RPMI8226 (cell line): Measurements from ENCODE around the gene FKBP4.
"Not testable (repeated sequence)": the region's sequence is repeated elsewhere in the genome, so short reads cannot be mapped to it uniquely, and the experiment has no call there.

Experiments used
- DNase-seq: peaks from one replicate; pipeline ENCODE4 v3.0.0-alpha.2; 2015

The FKBP4 gene, protein sequence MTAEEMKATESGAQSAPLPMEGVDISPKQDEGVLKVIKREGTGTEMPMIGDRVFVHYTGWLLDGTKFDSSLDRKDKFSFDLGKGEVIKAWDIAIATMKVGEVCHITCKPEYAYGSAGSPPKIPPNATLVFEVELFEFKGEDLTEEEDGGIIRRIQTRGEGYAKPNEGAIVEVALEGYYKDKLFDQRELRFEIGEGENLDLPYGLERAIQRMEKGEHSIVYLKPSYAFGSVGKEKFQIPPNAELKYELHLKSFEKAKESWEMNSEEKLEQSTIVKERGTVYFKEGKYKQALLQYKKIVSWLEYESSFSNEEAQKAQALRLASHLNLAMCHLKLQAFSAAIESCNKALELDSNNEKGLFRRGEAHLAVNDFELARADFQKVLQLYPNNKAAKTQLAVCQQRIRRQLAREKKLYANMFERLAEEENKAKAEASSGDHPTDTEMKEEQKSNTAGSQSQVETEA

DNA sequence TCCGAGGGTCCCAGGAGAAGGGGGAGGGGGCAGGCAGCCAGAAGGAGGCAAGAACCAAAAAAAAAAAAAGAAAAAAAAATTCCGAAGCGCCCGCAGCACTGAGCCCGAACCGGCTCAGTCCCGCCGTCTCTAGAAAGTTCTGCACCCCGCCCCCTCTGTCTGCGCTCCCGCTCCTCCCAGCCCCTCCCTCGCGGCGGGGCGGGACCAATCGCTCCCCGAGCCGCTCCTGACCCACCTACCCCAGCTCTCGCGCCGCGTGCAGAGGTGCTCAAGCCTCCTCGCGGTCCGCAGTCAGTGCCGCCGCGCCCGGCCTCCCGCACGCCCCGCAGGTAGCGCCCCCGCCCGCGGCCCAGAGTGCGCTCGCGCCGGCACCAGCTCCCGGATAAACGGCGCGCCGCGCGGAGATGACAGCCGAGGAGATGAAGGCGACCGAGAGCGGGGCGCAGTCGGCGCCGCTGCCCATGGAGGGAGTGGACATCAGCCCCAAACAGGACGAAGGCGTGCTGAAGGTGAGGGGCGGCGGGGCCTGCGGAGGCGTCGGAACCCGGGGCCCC, at the start of gene FKBP4:
FKBP4 (plus strand) TSS at position 235 of the 554 bp plus-strand sequence; CDS start at position 405, 170 bp downstream.
- peak; percentile 93 for DNase-seq

DNA sequence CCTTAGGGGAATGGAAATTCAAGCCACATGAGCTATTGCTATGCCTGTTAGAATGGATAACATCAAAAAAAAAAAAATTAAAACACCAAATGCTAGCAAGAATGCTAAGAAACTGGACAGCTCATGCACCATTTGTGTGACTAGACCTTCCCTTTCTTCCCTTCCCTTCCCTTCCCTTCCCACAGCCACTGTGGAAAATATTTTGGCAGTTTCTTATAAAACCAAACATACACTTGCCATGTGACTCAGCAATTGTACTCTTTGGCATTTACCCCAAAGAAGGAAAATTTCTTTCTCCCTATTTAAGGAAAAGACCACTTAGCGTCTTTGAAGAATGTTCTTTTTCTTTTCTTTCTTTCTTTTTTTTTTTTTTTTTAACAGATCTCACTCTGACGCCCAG, 49.1 kb upstream of the FKBP4 start:
- no peak for DNase-seq

DNA sequence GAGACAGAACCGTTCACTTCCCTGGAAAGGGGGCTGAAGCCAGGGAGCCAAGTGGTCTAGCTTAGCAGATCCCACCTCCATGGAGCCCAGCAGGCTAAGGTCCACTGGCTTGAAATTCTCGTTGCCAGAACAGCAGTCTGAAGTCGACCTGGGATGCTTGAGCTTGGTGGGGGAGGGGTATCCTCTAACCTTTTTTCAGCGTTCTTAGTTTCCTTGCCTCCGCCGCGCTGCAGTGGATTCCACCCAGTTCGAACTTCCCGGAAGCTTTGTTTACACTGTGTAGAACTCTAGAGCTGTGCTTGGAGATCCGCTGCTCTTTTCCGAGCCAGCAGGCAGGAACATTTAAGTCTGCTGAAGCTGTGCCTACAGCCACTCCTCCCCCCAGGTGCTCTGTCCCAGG, 45.2 kb upstream of the FKBP4 start:
- DNase-seq = no peak

DNA sequence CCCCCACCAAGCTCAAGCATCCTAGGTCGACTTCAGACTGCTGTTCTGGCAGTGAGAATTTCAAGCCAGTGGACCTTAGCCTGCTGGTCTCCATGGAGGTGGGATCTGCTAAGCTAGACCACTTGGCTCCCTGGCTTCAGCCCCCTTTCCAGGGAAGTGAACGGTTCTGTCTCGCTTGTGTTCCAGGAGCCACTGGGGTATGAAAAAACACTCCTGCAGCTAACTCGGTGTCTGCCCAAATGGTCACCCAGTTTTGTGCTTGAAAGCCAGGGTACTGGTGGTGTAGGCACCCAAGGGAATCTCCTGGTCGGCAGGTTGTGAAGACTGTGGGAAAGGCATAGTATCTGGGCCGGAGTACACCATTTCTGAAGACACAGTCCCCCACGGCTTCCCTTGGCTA, 44.6 kb upstream of the FKBP4 start:
- no peak for DNase-seq

DNA sequence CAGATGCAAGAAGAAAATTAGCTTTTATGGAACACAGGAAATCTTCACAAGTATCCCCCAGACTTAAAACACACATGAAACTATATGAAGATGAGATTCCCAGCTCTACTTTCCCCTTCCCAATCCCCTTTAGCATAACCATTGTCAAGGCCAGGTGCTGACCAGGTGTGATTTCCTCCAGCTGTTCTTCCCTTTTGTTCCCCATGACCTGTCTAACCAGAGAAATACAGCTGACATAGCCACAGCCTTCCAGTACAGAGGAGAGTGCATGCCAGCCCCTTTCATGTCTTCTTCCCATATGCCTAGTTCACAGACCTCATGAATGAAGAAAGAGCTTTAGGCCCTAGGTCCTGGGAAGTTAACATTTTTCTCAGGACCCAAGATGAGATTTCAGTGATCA, 43.5 kb upstream of the FKBP4 start:
- DNase-seq = no peak

DNA sequence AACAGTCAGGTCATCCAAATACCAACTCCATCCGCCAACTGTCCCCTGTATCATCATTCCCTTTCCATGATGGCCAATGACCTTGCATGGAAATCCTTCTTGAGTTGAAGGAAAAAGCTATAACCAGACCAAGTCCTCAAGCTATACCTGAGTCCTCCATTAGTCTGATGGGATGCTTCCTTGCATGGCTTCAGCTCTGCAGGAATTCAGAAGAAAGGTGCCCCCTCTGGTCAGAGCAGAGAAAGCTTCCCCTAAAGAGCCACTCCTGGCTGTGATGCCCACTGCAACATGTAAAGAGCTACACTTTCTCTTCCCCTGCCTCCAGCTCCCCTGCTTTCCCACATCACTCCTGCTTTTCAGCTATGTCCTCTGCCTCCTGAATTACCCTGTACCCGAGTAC, 43.1 kb upstream of the FKBP4 start:
- no peak for DNase-seq

DNA sequence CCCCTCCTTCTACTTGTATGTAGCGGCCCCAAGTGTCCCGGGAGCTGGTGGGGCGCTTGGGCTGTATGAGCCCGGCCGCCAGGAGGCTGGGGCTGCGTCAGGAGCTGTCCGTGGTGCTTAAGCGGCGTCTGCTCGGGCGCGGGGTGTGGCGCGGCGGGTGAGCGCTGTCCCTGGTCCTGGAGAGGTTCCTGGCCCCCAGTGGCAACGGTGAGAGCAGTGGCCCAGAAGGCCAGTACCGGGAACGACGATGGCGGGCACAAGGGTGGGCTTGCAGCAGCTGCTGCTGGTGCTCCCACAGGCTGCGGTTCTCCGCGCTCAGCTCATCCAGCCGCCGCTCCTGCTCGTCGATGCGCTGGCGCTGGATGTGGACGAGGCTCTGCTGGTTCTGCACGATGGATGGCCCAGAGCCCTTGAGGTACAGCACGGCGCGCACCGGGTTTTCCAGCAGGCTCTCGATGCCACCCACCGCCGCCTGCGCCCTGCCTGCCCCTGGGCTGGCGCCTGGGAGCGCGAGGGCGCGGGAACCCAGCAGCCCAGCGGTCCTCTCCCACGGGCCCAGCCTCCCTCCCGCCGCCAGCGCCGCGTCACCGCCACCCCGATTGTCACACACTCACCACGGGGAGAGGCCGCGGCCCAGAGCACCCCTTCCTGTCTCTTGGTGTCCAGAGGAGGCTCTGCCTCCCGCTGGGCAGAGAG, 41.9 kb upstream of the FKBP4 start:
- peak; percentile 84 for DNase-seq

DNA sequence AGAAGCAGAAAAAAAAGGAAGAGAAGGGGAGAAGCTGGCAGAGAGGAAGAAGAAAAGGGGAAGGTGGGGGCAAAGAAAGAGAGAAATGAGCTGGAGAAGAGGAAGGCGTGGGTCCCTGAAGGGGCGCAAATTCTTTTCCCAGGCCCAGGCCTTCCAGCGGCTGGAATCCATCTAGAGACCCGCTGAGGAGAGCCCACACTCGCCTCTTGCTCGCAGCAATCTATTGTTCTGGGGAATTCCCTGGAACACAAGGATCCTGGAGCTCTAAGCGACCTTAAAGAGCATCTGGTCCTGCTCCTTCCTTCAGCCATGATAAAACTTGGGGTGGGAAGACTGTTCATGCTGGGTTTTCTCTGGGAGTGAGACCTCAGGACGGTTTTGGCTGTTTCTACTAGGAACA, 41.2 kb upstream of the FKBP4 start:
- no peak for DNase-seq

DNA sequence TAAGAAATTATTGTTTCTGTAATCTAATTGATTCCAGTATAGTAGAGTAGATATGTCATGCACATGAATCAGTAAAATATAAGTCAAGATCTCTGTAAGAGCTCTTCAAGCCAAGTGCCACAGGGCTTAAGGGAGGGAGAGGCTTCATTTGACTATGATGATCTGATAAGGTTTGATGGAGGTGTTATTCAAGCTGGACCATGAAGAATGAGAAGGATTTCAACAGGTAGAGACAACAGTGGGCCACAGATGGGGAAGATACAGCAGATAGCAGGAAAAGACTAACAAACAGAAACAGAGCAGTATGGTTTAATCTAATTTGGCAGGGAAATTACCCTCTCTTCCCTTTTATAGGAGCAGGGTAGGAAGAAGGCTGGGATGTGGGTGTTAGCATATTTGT, 40.6 kb upstream of the FKBP4 start:
- DNase-seq = no peak

DNA sequence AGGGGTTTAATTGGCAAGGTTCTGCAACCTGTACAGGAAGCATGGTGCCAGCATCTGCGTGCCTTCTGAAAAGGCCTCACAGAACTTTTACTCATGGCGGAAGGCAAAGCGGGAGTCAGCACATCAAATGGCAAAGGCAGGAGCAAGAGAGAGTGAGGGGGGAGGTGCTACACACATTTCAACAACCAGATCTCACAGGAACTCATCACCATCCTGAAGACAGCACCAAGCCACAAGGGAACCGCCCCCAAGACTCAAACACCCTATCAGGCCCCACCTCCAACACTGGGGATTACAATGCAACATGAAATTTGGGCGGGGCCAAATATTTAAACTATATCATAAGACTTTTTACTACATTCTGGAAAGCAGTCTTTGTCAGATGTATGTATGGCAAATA, 38.0 kb upstream of the FKBP4 start:
- no peak for DNase-seq

DNA sequence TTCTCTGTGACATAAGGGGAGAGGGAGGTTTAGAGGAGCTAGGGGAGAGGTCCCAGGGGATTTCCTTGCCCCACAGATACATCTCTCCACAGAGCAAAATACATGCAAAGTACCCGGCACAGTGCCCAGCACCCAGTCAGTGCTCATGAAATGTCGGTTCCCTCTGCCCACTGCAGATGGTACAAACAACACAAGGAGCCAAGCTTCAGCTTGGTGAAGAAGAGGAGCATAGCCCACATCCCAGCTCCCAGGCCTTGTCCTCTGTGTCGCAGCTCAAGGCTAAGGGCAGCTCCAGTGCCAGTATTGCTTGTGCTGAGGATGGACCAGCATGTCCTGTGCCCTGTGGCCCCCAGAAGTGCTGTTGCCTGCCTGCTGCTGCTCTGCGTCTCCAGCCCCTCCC, 35.0 kb upstream of the FKBP4 start:
- DNase-seq = no peak

DNA sequence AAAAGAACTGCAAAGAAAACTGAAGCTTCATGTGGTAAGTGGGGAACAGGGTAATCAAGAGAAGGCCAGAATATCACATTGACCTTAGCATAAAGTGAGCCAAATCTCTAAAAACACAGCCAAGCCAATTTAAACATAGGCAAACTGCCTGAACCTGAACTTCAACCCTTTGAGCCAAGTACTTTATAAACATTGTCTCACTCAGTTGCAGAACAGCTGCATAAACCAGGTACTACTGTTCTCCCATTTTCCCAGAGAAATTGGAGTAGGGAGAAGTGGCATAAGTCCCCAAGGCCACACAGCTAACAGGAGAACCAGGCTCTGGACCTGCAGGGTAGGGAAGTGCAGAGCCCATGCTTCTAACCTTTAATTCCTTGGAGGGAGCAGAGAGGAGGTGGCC, 30.4 kb upstream of the FKBP4 start:
- no peak for DNase-seq

DNA sequence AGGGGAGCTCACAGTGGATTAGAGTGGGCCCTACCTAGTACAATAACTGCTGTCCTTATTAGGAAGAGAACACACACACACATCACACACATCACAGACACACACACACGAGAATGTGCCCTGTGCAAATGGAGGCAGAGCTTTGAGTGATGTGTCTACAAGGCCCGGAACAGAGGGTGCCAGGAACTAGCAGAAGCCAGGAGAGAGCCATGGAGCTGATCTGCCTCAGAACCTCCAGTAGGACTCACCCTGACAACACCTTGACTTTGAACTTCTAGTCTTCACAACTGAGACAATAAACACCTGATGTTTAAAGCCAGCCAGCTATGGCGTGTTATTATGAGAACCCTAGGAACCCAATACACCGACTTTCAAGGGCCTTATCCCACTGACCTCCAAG, 29.7 kb upstream of the FKBP4 start:
- DNase-seq = no peak

DNA sequence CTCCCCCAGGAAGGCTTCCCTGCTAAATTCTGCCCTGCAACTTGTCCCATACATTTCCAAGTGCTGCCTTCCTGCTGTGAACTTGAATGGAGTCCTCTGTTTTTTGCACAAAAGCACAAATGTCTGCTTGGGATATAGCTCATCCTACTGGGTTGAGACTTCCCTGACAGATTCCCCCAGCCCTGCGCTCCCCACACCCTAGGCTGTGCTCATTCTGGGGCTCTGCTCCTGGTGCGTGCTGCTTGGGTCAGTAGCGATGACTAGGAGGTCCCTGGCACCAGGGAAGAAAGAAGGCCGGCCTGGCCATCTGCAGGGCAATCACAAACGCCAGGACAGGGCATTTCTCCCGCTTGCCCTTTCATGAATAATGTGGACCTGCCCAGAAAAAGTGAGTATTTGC, 29.2 kb upstream of the FKBP4 start:
- DNase-seq = no peak

DNA sequence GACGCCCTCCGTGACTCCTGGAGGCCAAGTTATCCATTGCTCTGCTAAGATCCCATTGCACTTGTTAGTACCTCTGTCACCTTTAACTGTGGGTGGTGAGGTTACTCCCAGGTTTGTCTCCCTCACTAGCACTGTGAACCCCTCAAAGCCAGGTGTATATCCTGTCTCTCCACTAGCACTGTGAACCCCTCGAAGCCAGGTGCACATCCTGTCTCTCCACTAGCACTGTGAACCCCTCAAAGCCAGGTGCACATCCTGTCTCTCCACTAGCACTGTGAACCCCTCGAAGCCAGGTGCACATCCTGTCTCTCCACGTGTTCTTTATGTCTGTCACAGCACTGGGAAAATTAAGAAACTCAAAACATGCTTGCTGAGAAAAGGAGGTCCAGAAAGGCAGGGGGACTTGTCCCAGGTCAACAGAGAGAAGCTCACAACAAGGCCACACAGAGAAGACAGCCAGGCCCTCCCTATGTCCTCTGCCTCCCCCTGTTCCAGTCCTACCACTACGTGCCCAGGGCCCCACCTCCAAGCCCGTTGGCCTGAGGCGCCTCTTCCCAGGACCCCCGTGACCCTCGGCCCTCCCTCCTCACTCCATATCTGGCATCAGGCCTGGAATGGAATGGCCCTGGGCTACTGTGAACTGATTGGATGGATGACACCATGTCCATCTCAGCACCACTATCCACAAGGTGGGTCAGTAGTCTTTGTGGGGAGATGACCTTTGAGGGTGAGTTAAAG, 26.4 kb upstream of the FKBP4 start:
- DNase-seq = no peak

DNA sequence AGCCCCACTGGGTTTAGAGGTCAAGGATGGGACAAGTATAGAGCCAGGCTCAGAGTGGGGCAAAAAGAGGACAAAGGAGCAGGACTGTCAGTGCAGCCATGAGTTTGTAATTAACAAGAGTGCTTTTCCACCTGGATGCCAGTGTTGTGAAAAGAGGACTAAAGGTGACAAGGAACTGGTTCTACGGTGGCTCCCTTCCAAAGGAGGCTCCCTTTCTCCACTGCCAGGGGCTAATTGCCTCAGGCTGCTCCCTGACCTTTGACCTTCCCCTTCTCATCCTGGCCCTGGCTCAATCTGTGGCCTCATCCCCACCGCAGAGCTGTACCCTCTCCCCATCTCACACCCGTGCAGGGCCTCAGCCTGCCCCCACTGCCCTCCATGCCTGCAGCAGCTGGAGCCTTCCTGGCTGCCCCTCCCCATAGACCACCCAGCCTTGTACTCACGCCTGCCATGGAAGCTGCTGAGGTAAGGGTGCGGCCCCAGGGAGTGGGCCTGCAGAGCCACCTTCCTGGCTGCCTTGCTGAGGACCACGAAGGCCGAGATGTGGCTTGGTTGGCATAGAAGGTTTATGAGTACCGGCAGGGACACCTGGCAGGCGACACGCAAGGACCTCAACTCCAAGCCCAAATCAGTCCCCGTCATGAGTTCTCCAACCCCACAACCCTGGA, 24.8 kb upstream of the FKBP4 start:
- no peak for DNase-seq

DNA sequence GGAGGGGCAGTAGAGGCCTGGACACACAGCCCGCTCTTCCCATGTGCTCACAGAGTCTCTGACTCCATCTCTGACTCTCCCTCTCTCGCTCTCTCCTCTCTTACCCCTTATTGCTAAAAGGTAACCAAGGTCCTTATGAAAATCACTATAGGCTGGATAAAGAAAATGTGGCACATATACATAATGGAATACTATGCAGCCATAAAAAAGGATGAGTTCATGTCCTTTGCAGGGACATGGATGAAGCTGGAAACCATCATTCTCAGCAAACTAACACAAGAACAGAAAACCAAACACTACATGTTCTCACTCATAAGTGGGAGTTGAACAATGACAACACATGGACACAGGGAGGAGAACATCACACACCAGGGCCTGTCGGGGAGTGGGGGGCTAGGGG, 24.2 kb upstream of the FKBP4 start:
- DNase-seq = not testable (repeated sequence)

DNA sequence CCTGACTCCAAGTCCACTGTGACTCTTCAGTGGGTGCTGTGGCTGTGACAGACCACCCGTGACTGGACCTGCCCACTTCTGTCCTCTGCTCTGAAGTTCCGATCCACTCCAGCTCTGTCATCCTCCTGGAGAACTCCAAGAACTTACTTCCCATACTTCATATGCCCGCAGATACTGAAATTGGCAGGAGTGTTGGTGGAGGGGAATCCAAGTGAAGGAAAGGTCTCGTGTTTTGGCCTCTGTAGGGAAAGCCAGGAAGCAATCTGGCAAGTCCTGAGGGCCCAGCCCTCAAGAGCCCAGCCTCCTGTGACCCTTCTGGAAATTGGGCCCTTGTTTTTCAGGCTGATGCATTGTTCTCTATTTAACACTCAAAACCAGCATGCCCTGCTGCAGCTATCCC, 22.4 kb upstream of the FKBP4 start:
- no peak for DNase-seq

DNA sequence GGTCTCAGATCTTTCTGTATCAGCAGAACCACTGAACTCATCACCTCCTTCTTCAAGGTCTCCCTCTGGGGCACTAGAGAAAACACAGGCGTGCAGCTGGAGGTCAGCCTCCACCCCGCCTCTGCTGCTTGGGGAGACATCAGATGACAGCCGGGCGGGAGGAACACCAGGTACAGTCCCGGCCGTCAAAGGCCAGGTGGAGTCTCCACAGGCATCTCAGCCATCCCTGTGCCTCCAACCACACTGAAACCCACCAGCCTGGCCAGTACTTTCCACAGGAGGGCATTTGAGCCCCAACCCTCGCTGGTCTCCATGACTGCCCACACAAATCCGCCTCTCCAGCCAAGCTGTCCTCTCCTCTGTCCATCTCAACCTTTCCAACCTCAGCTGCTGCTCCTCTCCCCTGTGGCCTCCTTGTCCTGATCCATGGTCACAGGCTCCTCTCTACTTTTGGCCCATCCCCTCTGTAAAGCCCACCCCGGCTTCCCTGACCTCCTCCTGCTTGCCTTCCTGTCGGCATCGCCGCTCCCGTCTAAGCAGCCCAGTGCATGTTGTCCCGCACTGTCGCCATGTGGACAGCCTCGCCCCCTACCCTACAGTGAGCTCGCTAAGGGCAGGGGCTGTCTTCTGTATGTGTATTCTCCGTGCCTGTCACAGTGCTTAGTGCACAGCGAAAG, 21.4 kb upstream of the FKBP4 start:
- no peak for DNase-seq

DNA sequence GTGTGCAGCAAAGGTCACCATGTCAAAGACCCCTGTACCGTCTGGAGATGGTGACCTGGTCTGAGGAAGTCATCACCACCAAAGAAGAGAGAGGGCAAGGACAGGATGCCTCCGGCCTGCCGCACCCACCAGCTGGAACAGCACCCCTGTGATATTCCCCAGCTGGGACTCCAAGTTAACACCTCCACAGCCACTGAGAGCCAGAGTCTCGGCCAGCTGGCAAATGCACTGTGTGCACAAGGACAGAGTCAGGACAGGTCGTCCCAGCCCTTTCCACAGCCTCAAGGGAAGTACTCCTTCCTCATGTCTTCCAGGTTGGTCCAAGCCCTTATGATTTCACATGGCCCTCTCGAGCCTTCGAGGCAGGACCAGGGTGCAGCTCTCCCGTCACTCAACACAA, 19.3 kb upstream of the FKBP4 start:
- DNase-seq = no peak

DNA sequence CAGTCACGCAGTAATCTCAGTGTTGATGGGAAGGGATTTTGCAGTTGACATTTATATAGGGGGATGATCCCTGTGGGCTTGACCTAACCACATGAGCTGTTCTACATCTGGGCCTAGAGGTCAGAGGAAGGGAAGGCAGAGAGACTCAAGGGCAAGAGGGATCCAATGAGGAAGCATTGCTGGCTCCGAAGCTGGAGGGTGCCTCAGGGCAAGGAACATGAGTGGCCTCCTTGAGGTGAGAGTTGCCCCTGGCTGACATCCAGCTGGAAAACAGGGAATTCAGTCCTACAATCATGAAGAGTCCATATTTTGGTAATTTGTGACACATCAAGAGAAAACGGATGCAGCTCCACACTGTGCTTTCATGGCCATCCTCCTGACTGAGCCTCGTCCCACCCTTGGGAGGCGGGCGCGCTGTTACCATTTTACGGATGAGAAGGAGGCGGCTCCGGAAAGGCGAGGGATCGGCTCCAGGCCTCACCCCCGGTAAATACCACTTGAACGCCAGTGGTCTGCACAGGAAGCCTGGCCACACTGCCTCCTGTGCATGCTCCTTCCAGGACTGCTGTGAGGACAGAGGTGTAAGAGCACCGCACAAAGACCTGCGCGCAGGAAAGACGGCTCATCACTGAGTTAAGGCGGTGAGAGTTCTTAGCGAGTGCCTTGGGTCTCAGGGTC, 18.5 kb upstream of the FKBP4 start:
- no peak for DNase-seq

DNA sequence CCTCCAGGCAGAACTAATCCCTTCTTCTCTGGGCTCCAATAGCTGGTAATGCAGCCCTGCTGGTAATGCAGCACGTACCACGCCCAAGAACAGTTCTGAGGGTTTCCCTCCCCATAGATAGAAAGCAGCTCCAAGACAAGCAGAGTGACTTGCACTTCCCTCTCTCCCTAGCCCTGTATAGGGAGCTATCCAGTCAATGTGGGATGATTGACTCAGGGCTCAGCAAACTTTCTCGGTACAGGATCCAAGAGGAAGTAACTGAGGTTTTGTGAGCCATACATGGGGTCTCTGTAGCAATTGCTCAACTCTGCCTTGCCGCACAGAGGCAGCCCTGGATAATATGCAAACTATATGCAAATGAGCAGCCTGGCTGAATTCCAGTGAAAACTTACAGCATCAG, 15.5 kb upstream of the FKBP4 start:
- no peak for DNase-seq
